Measurements from ENCODE around the gene CCDC9.

CCDC9 gene

DNA sequence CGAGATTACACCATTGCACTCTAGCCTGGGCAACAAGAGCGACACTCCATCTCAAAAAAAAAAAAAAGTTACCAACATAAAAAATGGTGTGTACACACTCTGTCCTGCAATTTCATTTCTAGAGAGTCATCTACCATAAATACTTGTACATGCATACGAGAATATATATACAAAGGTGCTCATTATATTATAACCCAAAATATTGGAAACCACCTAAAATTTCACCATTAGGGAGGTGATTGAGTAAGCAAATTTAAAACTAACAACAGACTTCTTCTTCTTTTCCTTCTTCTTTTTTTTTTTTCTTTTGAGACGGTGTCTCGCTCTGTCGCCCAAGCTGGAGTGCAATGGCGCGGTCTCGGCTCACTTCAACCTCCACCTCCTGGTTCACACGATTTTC lies 45.9 kb downstream of the CCDC9 start:
- peak; percentile 77 to 78 for DNase-seq

DNA sequence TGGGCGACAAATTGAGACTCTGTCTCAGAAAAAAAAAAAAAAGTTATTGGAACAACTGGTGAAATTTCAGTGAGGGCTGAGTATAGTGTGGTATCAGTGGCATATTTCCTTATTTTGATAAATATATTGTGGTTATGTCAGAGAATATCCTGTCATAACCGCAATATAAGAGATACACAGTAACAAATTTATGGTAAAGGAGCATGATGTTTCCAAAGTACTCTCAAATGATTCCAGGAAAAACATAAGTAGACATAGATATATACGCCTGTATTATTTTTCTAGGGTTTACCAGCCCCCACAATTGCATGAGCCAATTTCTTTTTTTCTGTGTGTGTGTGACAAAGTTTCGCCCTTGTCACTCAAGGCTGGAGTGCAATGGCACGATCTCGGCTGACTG lies 47.6 kb downstream of the CCDC9 start:
- DNase-seq = no peak

DNA sequence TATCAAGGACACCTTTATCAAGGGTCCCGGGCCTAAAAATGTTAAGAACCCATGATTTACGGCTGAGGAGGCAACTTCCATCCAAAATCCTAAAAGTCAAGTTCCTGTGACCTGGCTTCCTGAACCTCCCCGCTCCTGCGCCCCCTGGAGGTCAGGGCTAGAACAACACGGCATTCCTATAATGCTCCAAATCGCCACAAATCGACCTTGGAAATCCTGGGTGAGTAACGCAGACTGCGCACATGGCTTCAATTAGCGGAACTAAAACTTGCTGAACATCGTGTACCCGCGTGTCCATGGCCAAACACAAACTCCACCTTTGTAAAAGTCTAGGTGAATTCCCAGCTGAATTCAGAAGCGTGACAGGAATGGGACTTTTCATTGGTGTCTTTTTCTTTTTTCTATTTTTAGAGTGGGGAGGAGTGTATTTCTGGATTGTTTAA lies 49.0 kb downstream of the CCDC9 start:
- peak; percentile 89 for DNase-seq

DNA sequence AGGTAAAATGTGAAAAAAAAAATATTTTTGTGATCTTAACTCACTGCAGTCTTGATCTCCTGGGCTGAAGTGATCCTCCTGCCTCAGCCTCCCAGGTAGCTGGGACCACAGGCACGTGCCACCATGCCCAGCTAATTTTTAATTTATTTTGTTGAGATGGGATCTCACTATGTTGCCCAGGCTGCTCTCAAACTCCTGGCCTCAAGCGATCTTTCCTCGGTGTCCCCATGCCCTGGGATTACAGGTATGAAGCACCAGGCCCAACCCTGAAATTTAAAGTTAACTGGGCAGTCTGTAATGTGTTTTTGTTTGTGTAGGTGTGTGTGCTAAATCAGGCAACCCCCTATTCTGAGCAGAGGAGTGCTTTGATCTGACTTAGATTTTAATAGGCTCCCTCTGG lies 50.0 kb downstream of the CCDC9 start:
- no peak for DNase-seq

DNA sequence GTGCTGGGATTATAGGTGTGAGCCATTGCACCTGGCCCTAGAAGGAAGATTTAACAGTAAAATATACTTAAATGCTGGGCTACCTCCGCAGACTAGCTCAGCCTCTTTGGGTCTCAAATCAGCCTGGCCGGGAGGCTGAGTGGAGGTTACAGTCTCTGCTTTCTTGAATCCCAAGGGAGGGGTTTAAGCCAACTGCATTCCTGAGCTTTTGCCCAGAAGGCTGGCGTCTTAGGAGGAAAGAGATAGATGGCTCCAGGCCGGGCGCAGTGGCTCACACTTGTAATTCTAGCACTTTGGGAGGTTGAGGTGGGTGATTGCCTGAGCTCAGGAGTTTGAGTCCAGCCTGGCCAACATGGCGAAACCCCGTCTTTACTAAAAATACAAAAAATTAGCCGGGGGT lies 52.7 kb downstream of the CCDC9 start:
- DNase-seq = no peak

DNA sequence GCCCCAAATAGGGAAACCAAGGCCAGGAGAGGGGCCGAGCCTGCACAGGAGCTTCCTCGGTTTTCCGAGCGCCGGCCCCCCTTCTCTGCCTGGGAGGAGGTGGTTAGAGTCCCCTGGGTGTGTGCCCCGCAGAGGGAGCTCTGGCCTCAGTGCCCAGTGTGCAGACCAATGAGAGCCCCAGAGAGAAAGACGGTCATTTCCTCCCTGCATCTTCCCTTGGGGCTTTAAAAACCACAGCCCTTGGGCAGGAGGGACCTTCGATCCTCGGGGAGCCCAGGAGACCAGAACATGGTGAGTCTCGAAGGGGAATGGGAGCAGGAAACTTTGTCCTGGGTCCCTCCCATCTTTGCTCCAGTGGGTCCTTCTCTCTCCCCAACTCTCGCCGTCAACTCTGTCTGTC lies 53.3 kb downstream of the CCDC9 start, which contains the start of gene C5AR1:
Gene C5AR1, plus strand, starts transcription at position 254 of the 400 bp plus-strand sequence. Its CDS starts 35 bp downstream, at position 289.
- DNase-seq = peak; percentile 78 to 79

DNA sequence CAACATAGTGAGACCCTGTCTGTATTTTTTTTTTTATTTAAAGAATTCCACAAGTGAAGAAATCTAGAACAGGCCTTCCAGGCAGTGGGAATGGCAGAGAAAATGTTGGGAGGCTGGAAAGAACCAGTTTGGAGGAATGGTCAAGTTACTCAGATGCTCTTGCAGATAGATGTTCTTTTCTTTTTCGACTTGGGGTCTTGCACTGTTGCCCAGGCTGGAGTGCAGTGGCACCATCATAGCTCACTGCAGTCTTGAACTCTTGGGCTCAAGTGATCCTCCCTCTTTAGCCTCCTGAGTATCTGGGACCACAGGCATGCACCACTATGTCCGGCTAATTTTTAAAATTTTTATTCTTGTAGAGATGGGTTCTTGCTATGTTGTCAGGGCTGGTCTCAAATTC lies 54.0 kb downstream of the CCDC9 start:
- DNase-seq = no peak

DNA sequence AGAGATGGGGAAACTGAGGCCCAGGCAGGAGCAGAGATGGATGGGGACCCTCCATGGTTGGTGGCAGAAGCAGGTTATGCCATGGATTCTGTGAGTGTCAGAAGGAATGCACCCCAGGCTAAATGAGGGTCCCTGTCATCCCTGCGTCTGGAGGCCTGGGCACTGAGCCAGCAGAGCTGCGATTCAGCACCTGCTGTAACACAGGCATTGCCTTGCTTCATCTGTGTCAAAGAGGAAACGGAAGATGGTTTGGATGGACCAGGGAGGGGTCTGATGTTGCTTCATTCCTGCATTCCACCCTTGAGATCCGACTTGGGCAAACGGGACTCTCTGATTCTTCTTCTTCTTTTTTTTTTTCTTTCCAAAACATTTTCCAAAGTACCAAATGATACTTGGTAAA lies 54.5 kb downstream of the CCDC9 start:
- peak; percentile 81 to 83 for DNase-seq

DNA sequence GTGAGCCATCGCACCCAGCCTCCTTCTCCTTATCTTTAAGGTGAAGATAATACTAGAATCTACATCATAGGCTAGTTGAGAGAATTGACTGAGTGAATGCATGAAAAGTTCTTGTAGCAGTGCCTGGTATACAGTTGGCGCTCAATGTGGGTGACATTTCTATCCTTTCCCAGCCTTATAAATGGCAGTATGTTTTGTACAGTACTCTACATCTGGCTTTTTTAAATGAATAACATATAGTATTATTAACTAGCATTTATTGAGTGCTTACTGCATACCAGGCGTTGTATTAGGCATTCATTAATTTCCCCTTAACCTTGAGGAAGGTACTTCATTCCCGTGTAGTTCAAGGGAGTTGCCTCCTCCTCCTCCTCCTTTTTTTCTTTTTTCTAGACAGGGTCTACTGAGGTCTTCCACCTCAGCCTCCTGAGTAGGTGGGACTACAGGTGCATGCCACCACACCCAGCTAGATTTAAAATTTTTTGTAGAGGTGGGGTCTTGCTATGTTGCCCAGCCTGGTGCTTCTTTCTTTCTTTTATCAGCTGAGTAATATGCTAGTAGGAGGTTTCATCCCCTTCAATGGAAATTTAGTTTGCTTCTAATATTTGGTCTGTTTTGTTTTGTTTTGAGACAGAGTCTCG lies 56.2 kb downstream of the CCDC9 start:
- DNase-seq = no peak

DNA sequence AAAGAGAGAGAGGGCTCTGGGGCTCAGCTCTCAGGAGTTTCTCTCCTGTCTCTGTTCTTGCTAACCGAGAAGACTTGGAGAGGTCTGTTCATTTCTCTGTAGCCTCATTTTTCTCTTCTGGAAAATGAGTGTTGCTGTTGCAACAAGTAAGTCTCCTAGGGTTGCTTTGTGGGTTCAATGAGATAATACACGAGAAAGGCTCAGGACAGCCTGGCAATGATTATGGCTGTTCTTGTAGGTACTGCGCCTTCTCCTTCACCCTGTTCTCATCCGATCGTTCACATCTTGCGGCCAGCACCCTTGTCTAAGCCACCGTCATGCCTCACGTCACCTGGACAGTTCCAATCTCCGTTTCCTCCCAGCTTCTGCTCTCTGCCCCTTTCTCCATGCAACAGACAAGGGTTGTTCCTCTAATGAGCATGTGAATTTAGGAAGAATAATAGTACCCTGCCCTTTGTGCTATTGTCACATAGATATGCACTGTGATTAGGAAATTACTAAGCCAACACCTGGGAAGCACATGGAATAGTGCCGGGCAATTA lies 57.5 kb downstream of the CCDC9 start:
- DNase-seq = no peak

DNA sequence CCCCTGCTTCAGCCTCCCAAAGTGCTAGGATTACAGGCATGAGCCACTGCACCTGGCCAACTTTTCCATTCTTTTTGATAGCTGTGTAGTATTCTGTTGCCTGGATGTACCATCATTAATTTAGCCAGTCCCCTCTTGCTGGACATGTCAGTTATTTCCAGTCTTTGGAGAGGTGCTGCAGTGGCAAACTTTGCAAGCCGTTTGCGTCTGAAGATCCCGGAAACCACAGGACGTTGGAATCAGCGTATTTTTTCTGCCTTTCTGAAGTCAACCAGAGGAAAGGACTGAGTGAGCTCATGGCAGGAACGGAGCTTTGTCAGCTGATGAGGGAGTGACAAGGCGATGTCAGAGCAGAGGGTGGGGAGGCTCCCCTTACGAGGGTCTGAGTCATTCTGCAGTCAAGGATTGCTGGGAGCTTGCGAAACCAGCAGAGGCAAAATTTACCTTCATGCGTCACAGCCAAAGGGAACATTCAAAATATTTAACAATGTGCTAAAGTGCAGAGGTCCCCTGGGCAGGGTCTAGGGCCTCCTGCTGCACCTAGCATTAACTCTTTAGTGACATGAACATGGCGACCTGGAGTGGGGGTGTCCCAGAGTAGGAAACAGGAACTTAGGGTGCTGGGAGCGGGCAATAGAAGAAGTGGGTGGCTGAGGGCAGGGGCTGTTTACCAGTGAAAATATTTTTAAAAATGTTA lies 58.9 kb downstream of the CCDC9 start:
- DNase-seq = peak; percentile 96 to 99

DNA sequence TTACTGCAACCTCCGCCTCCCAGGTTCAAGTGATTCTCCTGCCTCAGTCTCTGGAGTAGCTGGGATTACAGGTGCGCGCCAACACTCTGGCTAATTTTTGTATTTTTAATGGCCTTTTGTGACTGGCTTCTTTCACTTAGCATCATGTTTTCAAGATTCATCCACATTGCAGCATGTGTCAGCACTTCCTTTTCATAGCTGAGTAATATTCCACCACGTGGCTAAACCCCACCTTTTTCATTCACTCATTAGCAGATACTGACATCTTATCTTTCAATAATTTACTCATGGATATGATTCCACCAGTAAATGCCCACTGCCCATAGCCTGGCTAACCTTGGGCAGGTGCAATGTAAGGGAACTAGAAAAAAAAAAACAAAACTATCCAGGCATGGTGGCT lies 60.2 kb downstream of the CCDC9 start:
- DNase-seq = no peak

DNA sequence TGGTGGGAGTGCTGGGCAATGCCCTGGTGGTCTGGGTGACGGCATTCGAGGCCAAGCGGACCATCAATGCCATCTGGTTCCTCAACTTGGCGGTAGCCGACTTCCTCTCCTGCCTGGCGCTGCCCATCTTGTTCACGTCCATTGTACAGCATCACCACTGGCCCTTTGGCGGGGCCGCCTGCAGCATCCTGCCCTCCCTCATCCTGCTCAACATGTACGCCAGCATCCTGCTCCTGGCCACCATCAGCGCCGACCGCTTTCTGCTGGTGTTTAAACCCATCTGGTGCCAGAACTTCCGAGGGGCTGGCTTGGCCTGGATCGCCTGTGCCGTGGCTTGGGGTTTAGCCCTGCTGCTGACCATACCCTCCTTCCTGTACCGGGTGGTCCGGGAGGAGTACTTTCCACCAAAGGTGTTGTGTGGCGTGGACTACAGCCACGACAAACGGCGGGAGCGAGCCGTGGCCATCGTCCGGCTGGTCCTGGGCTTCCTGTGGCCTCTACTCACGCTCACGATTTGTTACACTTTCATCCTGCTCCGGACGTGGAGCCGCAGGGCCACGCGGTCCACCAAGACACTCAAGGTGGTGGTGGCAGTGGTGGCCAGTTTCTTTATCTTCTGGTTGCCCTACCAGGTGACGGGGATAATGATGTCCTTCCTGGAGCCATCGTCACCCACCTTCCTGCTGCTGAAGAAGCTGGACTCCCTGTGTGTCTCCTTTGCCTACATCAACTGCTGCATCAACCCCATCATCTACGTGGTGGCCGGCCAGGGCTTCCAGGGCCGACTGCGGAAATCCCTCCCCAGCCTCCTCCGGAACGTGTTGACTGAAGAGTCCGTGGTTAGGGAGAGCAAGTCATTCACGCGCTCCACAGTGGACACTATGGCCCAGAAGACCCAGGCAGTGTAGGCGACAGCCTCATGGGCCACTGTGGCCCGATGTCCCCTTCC lies 63.9 kb downstream of the CCDC9 start:
- no peak for DNase-seq

Measured in inflammatory macrophage treated with lipopolysaccharide for 1 hour (primary cell).